Middle frontal gyrus (tissue), 1 donor: Measurements from ENCODE around the gene MRPL9.
A peak's percentile ranks its signal among the peaks of the same experiment; 100 is the strongest.

ENCODE experiments used
- DNase-seq: peaks from one replicate; pipeline ENCODE4 v3.0.0-alpha.2; 2015; ENCODE audit warnings: low spot score; ENCODE audit errors: extremely low spot score

The MRPL9 gene

DNA sequence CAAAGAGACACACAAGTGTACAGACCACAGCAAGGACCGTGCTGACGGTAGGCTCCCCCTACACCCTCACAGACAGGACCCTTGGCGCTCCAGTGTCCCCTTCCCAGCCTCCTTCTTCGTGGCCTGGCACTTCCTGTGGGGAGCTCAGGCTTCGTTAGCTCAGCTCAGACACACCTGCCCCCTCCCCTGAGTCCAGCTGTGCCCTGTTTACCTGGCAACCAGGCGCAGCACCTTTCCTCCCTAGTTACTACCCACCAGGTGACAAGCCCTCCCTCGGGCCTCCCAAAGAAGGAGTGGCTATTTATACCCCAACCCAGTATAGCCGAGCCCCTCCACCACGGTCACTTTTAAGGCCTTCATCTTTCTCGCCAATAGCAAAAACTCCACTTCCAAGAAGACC lies 51.3 kb downstream of the MRPL9 start:
- DNase-seq = no peak

DNA sequence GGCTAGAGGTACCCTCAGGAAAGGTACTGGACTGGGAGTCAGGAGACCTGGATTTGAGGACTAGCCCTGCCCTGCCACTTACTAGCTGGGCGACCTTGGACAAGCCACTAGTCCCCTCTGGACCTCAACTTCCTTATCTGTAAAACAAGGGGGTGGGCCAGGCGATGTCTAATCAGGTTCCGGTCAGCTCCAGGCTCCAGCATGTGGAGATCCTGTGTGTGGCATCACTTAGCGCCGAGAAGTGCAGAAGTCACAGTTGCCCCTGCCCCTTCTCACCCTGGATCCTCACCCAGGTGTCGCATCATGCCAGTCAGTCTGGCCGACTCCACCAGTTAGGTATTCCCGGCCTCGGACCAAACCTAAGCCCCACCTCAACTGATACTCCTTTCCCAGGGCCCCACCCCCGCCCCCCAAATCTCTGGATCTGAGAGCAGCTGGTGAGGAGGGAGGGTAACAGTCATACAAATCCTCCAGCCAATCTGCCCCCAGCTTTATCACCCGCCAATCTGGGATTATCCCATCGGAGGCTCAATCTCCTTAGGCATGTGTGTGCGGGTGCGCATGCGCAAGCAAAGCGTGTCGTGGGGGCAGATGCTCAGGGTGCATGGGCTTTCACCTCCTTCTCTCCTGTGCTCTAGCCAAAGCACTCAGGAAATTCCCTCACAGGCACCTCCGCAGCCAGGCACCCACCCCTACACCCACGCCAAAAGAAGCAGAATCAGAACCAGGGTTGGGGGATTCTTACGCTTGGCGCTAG lies 52.1 kb downstream of the MRPL9 start:
- no peak for DNase-seq

DNA sequence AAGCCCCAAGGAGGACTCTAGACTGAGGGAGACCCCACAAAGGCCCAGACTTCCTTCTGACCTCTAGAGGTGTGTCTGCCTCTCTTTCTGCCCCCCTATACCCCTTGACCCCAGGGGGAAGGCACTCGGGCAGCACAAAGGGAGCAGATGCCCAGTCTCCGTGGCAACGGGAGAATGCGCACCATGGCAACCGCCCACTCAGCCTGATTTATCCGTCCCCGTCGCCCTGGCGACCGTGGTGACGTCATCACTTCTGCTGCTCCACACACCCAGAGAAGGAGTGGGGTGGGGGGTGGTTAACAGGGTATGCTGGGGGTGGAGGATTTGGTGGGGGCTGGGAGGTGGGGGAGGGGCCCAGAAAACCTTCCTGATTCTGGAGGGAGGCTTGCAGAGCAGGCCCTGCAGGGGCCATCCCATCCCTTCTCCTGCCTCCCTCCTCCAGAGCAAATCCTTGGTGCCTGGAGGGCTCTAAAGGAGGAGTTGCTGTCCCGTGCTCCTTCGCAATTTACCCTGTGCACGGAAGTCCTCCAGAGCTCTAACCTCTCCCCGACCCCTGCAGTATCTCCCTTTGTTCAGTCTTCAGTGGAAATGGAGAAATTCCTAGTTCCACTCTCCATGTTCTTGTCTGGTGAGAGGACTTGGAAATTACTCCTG lies 53.0 kb downstream of the MRPL9 start:
- DNase-seq = peak; percentile 72
